ENCODE data around the gene RHPN2. TPM values are rescaled to one million over a fixed set of nuclear protein-coding genes. Genes with fewer than 3 reads are reported as not detected.

The RHPN2 gene
- total RNA-seq, 3 donors from 2014 or later = 1.4 to 55.3 (median 35.4) TPM

- H3K36me3 ChIP-seq = no peaks in the 10 kb centered on the region
- DNase-seq (ENCODE audit: low spot score in 2 of 2) = no peak
- H3K27me3 ChIP-seq = no peaks in the 10 kb centered on the region
- TF ChIP-seq POLR2AphosphoS5 (IDR thresholded peaks at IDR 0.05) (no peak), POLR2A (IDR thresholded peaks at IDR 0.05) (no peak), CTCF (IDR thresholded peaks at IDR 0.05) (no peak)
- no peak overlapping the region for H3K27ac ChIP-seq
- H3K4me3 ChIP-seq = no peak overlapping the region
- no peaks in the 10 kb centered on the region for H3K4me1 ChIP-seq
- H3K9me3 ChIP-seq = no peaks in the 10 kb centered on the region
- intact Hi-C loops (cut with DNase I; ENCODE audit: low total_unique reads) = no loop called here
Observed at GRCh38 chr19:33075519-33075918, 10.8 kb upstream of the RHPN2 start.

- H3K27ac ChIP-seq = no peak overlapping the region
- no peak for DNase-seq (ENCODE audit: low spot score in 2 of 2)
- no peaks in the 10 kb centered on the region for H3K4me1 ChIP-seq
- intact Hi-C loops (cut with DNase I; ENCODE audit: low total_unique reads) = no loop called here
- TF ChIP-seq POLR2AphosphoS5 (IDR thresholded peaks at IDR 0.05) (no peak), POLR2A (IDR thresholded peaks at IDR 0.05) (no peak), CTCF (IDR thresholded peaks at IDR 0.05) (no peak)
- H3K27me3 ChIP-seq = no peaks in the 10 kb centered on the region
- H3K36me3 ChIP-seq = no peaks in the 10 kb centered on the region
- H3K4me3 ChIP-seq = no peak overlapping the region
- no peaks in the 10 kb centered on the region for H3K9me3 ChIP-seq
Observed at GRCh38 chr19:33071887-33072286, 7.2 kb upstream of the RHPN2 start.

GRCh38 chr19:33067121-33067520 is 2.4 kb upstream of the RHPN2 start:
- peaks cover 0 to 5% of the 10 kb centered on the region in 2 donors for H3K4me1 ChIP-seq
- no peak overlapping the region for H3K4me3 ChIP-seq
- no peaks in the 10 kb centered on the region for H3K36me3 ChIP-seq
- DNase-seq (ENCODE audit: low spot score in 2 of 2) = no peak
- TF ChIP-seq POLR2AphosphoS5 (IDR thresholded peaks at IDR 0.05) (no peak), CTCF (IDR thresholded peaks at IDR 0.05) (no peak), POLR2A (IDR thresholded peaks at IDR 0.05) (no peak)
- H3K9me3 ChIP-seq = no peaks in the 10 kb centered on the region
- intact Hi-C loops (cut with DNase I; ENCODE audit: low total_unique reads) = no loop called here
- H3K27me3 ChIP-seq = no peaks in the 10 kb centered on the region
- H3K27ac ChIP-seq = no peak overlapping the region

GRCh38 chr19:33066543-33066942 is 1.9 kb upstream of the RHPN2 start:
- no peaks in the 10 kb centered on the region for H3K27me3 ChIP-seq
- TF ChIP-seq CTCF (IDR thresholded peaks at IDR 0.05) (no peak), POLR2A (IDR thresholded peaks at IDR 0.05) (no peak), POLR2AphosphoS5 (IDR thresholded peaks at IDR 0.05) (no peak)
- intact Hi-C loops (cut with DNase I; ENCODE audit: low total_unique reads) = no loop called here
- H3K27ac ChIP-seq = no peak overlapping the region
- no peaks in the 10 kb centered on the region for H3K9me3 ChIP-seq
- no peak overlapping the region for H3K4me3 ChIP-seq
- peaks cover 0 to 5% of the 10 kb centered on the region in 2 donors for H3K4me1 ChIP-seq
- DNase-seq (ENCODE audit: low spot score in 2 of 2) = no peak
- H3K36me3 ChIP-seq = no peaks in the 10 kb centered on the region

- TF ChIP-seq POLR2AphosphoS5 (IDR thresholded peaks at IDR 0.05) (no peak), POLR2A (IDR thresholded peaks at IDR 0.05) (no peak), CTCF (IDR thresholded peaks at IDR 0.05) (no peak)
- Histone ChIP-seq H3K27me3 (no peaks in the 10 kb centered on the region), H3K36me3 (no peaks in the 10 kb centered on the region), H3K4me3 (peak overlapping the region; percentile 48 to 83 (median 82)), H3K27ac (peak overlapping the region; percentile 82 to 85), H3K9me3 (no peaks in the 10 kb centered on the region), H3K4me1 (peaks cover 0 to 5% of the 10 kb centered on the region in 2 donors)
- intact Hi-C loops (cut with DNase I; ENCODE audit: low total_unique reads) = no loop called here
- DNase-seq (ENCODE audit: low spot score in 2 of 2) = peak in 1 of 2 donors; percentile 72
Observed at GRCh38 chr19:33064458-33064791, 263 bp downstream of the RHPN2 start.

All from breast epithelium (tissue), 4 donors.